Immature natural killer cell (primary cell): ENCODE measurements around the gene PFKFB4. TPM values are rescaled to one million over a fixed set of nuclear protein-coding genes. Genes with fewer than 3 reads are reported as not detected.

Experiments used
- polyA plus RNA-seq, 3 donors: library from polyadenylated mRNA; unstranded; fragments of 300-500 nt; fragmentation: Illumina TruSeq; gene quantifications; one replicate each; pipeline ENCODE4 v1.2.3, GENCODE V29; 2021

The PFKFB4 gene
- polyA plus RNA-seq, 3 donors from 2014 or later: 0.17 to 0.78 TPM; not detected in 1

Other genes starting within 250 kb of the PFKFB4 start
- not detected for gene SPINK8, start 223.1 kb downstream of the PFKFB4 start, polyA plus RNA-seq
- not detected for gene FBXW12, start 184.6 kb downstream of the PFKFB4 start, polyA plus RNA-seq
- under 1 TPM in 2 of 3 donors, not detected in 1; 0.11 to 0.19 TPM for gene PLXNB1, start 126.7 kb downstream of the PFKFB4 start, polyA plus RNA-seq
- gene CCDC51, start 116.7 kb downstream of the PFKFB4 start, polyA plus RNA-seq: 10 to 100 TPM; 10.2 to 16.3 (median 10.6) TPM
- 1,000 to 10,000 TPM in 1 of 3 donors, 100 to 1,000 TPM in 2; 593 to 1,259 (median 677) TPM for gene TMA7, start 116.5 kb downstream of the PFKFB4 start, polyA plus RNA-seq
- gene ATRIP, start 110.1 kb downstream of the PFKFB4 start, polyA plus RNA-seq: 10 to 100 TPM in 1 of 3 donors, 1 to 10 TPM in 2; 6.4 to 12.6 (median 6.6) TPM
- 100 to 1,000 TPM; 351 to 618 (median 505) TPM for gene SHISA5, start 52.6 kb downstream of the PFKFB4 start, polyA plus RNA-seq
- not detected for gene UCN2, start 7.0 kb upstream of the PFKFB4 start, polyA plus RNA-seq
- gene COL7A1, start 38.5 kb upstream of the PFKFB4 start, polyA plus RNA-seq: not detected
- 100 to 1,000 TPM; 189 to 544 (median 231) TPM for gene UQCRC1, start 52.8 kb upstream of the PFKFB4 start, polyA plus RNA-seq
- gene TMEM89, start 65.0 kb upstream of the PFKFB4 start, polyA plus RNA-seq: not detected
- gene SLC26A6, start 78.7 kb upstream of the PFKFB4 start, polyA plus RNA-seq: 1 to 10 TPM; 2.2 to 7.8 (median 5.1) TPM
- under 1 TPM in 2 of 3 donors, not detected in 1; 0.46 to 0.48 TPM for gene CELSR3, start 106.1 kb upstream of the PFKFB4 start, polyA plus RNA-seq
- 1 to 10 TPM; 4.8 to 8.7 (median 5.6) TPM for gene NCKIPSD, start 129.1 kb upstream of the PFKFB4 start, polyA plus RNA-seq
- gene IP6K2, start 160.4 kb upstream of the PFKFB4 start, polyA plus RNA-seq: 10 to 100 TPM; 55.5 to 82.3 (median 63.7) TPM